ENCODE results near the gene WNT9A. TPM values are rescaled to one million over a fixed set of nuclear protein-coding genes. Genes with fewer than 3 reads are reported as not detected.

WNT9A gene
- polyA plus RNA-seq, 4 donors, result 0.27 to 2.7 (median 1.2) TPM

DNA sequence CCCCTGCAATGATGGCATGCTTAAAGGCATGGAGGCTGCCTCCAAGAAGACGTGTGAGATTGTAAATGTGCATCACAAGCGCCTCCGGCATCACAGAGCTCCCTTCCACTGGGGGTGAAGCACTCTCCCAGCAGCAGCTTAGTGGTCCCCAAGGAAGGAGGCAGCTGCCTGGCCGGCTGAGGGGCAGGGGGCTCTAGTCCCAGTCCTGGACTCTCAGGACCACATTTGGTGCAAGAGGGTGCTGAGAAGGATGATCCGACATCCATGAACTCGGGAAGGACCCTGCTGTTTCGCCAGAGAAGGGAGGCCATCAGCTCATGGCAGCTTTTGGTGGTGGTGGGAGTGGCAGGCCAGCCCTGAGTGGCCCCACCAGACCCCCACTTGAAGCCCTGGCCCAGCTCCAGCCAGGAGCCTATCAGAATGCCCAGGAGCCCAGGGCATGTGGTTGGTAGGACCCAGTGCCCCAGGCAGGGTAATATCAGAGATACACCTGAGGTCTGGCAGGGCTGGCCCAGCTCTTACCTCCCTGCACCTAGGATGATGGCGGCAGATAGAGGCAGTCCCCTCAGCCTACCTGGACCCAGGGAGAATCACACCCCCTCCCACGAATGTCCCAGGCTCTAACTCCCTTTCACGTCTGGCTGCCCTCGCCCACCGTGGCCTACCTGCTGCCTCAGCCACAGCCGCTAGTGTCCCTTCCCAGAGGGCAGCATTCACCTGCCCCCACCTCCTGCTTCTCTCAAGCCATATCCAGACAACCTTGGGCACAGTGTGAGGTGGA lies 2.4 kb upstream of the WNT9A start:
- peaks cover 0 to 18% (median 1%) of the 10 kb centered on the region in 3 donors for H3K4me1 ChIP-seq (ENCODE audit: control insufficient read depth in 3 of 3, insufficient read depth in 2 of 3, low read depth in 1 of 3, low read length in 2 of 3)
- DNase-seq, result no peak
- WGBS, 3 donors, result 79 to 88% (median 83%) methylated on average over 11 to 13 of the region's 13 CpGs
- no peak overlapping the region for H3K4me3 ChIP-seq (ENCODE audit: low read depth in 1 of 3, low read length in 3 of 3)
- H3K27me3 ChIP-seq (ENCODE audit: control insufficient read depth in 3 of 3, insufficient read depth in 3 of 3, low read length in 3 of 3), result peaks cover 5 to 29% (median 29%) of the 10 kb centered on the region in 3 donors
- H3K27ac ChIP-seq (ENCODE audit: low read depth in 1 of 3, low read length in 2 of 3), result no peak overlapping the region
- no peaks in the 10 kb centered on the region for H3K36me3 ChIP-seq (ENCODE audit: control insufficient read depth in 3 of 3, insufficient read depth in 2 of 3, low read depth in 1 of 3, low read length in 3 of 3)
- FAIRE-seq, result no peak
- H3K9me3 ChIP-seq (ENCODE audit: control insufficient read depth in 2 of 2, insufficient read depth in 1 of 2, low read depth in 1 of 2, low read length in 1 of 2), result no peaks in the 10 kb centered on the region

DNA sequence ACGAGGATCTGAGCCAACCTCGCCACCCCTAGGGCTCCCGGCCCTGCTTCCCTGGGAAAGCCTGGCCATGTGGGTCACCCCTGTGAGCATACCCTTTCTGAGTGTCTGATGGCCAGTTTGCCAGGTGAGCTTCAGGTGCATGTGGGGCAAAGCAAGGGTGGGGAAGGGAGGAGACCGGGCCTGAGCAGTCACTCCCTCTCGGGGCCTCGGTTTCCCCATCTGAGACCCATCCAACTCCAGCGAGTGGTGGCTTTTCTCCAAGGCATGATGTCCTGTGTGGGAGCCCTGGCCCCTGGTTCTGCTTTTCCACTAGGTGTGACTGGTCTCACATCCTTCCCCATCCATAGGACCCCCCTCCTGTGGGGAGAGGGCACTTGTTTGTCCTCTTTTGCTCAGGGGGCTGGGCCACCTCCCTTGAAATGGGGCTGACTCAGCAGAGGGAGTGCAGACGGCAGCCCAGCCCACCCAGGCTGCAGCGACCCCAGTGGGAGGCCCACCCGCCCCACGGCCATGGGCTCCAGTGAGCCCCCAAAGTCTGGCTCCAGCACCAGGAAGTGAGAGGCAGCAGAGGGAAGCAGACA lies 1.7 kb upstream of the WNT9A start:
- 69 to 78% (median 74%) methylated on average over 11 of the region's 11 CpGs for WGBS, 3 donors
- peaks cover 0 to 18% (median 1%) of the 10 kb centered on the region in 3 donors for H3K4me1 ChIP-seq (ENCODE audit: control insufficient read depth in 3 of 3, insufficient read depth in 2 of 3, low read depth in 1 of 3, low read length in 2 of 3)
- no peak overlapping the region for H3K4me3 ChIP-seq (ENCODE audit: low read depth in 1 of 3, low read length in 3 of 3)
- no peaks in the 10 kb centered on the region for H3K9me3 ChIP-seq (ENCODE audit: control insufficient read depth in 2 of 2, insufficient read depth in 1 of 2, low read depth in 1 of 2, low read length in 1 of 2)
- H3K27ac ChIP-seq (ENCODE audit: low read depth in 1 of 3, low read length in 2 of 3), result no peak overlapping the region
- H3K36me3 ChIP-seq (ENCODE audit: control insufficient read depth in 3 of 3, insufficient read depth in 2 of 3, low read depth in 1 of 3, low read length in 3 of 3), result no peaks in the 10 kb centered on the region
- peaks cover 5 to 29% (median 29%) of the 10 kb centered on the region in 3 donors for H3K27me3 ChIP-seq (ENCODE audit: control insufficient read depth in 3 of 3, insufficient read depth in 3 of 3, low read length in 3 of 3)
- DNase-seq (no peak), FAIRE-seq (no peak)

DNA sequence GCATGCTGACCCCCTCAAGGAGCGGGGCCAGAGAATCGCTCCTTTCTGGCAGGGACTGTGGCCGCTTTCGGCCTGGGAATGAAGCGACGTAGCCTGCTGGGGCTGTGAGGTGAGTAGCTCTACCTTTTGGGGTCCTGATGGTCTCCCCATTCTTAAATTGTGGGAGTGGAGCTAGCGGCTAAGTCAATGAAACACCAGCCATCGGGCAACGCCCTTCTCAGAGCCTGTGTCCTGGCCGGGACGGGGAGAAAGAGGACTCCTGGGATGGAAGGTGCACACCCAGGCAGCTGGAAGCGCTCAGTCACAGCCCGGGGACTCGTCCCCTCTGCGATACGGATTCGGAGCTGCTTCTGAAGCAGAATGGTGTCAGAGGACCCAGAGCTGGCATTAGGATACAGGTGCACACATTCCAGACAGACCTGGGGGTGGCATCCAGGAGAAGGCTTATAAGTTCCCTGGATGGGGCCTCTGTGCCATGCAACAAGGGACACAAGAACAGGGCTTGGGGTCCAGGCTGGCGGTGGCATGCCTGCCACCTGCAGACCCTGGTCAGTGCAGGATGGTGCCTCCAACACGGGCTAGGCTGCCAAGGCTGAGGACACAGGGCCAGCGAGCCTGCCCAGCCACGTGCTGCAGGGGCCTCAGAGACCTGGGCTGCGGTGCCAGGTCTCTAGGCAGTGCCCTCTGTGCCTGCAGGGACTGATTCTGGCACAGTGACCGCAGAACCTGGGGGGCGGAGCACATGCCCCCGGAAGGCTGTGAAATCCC lies 945 bp upstream of the WNT9A start:
- Histone ChIP-seq H3K9me3 (ENCODE audit: control insufficient read depth in 2 of 2, insufficient read depth in 1 of 2, low read depth in 1 of 2, low read length in 1 of 2) (no peaks in the 10 kb centered on the region), H3K27me3 (ENCODE audit: control insufficient read depth in 3 of 3, insufficient read depth in 3 of 3, low read length in 3 of 3) (peaks cover 5 to 29% (median 29%) of the 10 kb centered on the region in 3 donors), H3K4me3 (ENCODE audit: low read depth in 1 of 3, low read length in 3 of 3) (peak overlapping the region in 2 of 3 donors; percentile 44 to 45), H3K36me3 (ENCODE audit: control insufficient read depth in 3 of 3, insufficient read depth in 2 of 3, low read depth in 1 of 3, low read length in 3 of 3) (no peaks in the 10 kb centered on the region), H3K4me1 (ENCODE audit: control insufficient read depth in 3 of 3, insufficient read depth in 2 of 3, low read depth in 1 of 3, low read length in 2 of 3) (peaks cover 0 to 18% (median 1%) of the 10 kb centered on the region in 3 donors), H3K27ac (ENCODE audit: low read depth in 1 of 3, low read length in 2 of 3) (no peak overlapping the region)
- FAIRE-seq, result no peak
- DNase-seq, result no peak
- 28 to 29% (median 29%) methylated on average over 22 to 25 of the region's 25 CpGs for WGBS, 3 donors

DNA sequence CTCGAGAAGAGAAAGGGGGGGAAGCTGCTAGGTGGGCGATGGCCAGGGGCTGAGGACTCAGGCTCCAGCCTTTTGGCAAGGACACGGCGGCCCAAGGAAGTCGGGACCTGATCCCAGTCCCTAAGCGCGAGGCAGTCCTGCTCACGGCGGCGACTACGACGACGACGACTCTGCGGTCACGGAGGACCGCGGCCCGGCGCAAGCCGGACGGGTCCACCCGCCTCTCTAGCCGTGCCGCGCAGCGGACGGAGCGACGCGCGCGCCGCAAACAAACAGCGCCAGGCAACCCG lies 401 bp downstream of the WNT9A start:
- FAIRE-seq (no peak), DNase-seq (peak in 1 of 2 donors; percentile 61)
- H3K27ac ChIP-seq (ENCODE audit: low read depth in 1 of 3, low read length in 2 of 3), result peak overlapping the region in 2 of 3 donors; percentile 40 to 76
- peaks cover 0 to 18% (median 1%) of the 10 kb centered on the region in 3 donors for H3K4me1 ChIP-seq (ENCODE audit: control insufficient read depth in 3 of 3, insufficient read depth in 2 of 3, low read depth in 1 of 3, low read length in 2 of 3)
- WGBS, 3 donors, result 1 to 2% (median 1%) methylated on average over 23 to 36 of the region's 36 CpGs
- peaks cover 5 to 29% (median 29%) of the 10 kb centered on the region in 3 donors for H3K27me3 ChIP-seq (ENCODE audit: control insufficient read depth in 3 of 3, insufficient read depth in 3 of 3, low read length in 3 of 3)
- H3K36me3 ChIP-seq (ENCODE audit: control insufficient read depth in 3 of 3, insufficient read depth in 2 of 3, low read depth in 1 of 3, low read length in 3 of 3), result no peaks in the 10 kb centered on the region
- H3K4me3 ChIP-seq (ENCODE audit: low read depth in 1 of 3, low read length in 3 of 3), result peak overlapping the region; percentile 34 to 45 (median 45)
- H3K9me3 ChIP-seq (ENCODE audit: control insufficient read depth in 2 of 2, insufficient read depth in 1 of 2, low read depth in 1 of 2, low read length in 1 of 2), result no peaks in the 10 kb centered on the region

DNA sequence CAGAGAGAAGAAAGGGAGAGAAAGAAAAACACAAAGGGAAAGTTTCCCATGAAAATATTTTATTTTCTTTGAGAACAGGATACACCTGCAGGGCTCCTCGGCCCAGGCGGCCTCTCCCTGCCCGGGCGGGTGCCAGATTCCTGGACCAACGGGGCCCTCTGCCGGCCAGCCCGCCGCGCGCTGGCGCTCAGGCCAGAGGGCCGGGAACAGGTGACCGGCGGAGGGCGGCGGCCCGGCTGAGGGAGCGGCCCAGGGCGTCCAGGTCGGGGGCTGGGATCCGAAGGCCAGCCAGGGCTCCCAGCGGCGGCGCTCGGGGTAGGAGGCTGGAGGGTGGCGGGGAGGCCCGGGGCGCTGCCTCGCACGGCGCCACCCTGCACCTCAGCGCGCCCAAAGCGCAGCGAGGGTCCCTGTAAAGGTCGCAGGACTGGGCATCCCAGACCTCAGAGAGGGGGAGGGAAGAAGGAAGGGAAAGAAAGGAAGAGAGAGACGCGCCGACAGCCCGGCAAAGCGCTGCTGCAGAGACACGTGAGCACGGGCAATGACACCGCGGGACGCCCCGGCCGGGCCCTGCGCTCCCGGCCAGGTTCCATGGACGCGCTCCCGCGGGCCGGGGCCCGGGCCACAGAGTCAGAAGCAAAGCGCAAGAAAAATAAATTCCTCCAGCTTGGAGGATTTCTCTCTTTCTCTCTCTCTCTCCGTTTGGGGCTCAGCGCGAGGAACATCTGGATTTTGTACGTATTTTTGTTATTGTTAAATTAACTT lies 927 bp downstream of the WNT9A start:
- peaks cover 0 to 18% (median 1%) of the 10 kb centered on the region in 3 donors for H3K4me1 ChIP-seq (ENCODE audit: control insufficient read depth in 3 of 3, insufficient read depth in 2 of 3, low read depth in 1 of 3, low read length in 2 of 3)
- 1 to 2% (median 2%) methylated on average over 49 to 61 of the region's 61 CpGs for WGBS, 3 donors
- H3K4me3 ChIP-seq (ENCODE audit: low read depth in 1 of 3, low read length in 3 of 3), result peak overlapping the region in 2 of 3 donors; percentile 45
- H3K9me3 ChIP-seq (ENCODE audit: control insufficient read depth in 2 of 2, insufficient read depth in 1 of 2, low read depth in 1 of 2, low read length in 1 of 2), result no peaks in the 10 kb centered on the region
- no peaks in the 10 kb centered on the region for H3K36me3 ChIP-seq (ENCODE audit: control insufficient read depth in 3 of 3, insufficient read depth in 2 of 3, low read depth in 1 of 3, low read length in 3 of 3)
- FAIRE-seq (no peak), DNase-seq (peak; percentile 72 to 87)
- H3K27me3 ChIP-seq (ENCODE audit: control insufficient read depth in 3 of 3, insufficient read depth in 3 of 3, low read length in 3 of 3), result peaks cover 5 to 29% (median 26%) of the 10 kb centered on the region in 3 donors
- peak overlapping the region; percentile 0 to 76 (median 53) for H3K27ac ChIP-seq (ENCODE audit: low read depth in 1 of 3, low read length in 2 of 3)

DNA sequence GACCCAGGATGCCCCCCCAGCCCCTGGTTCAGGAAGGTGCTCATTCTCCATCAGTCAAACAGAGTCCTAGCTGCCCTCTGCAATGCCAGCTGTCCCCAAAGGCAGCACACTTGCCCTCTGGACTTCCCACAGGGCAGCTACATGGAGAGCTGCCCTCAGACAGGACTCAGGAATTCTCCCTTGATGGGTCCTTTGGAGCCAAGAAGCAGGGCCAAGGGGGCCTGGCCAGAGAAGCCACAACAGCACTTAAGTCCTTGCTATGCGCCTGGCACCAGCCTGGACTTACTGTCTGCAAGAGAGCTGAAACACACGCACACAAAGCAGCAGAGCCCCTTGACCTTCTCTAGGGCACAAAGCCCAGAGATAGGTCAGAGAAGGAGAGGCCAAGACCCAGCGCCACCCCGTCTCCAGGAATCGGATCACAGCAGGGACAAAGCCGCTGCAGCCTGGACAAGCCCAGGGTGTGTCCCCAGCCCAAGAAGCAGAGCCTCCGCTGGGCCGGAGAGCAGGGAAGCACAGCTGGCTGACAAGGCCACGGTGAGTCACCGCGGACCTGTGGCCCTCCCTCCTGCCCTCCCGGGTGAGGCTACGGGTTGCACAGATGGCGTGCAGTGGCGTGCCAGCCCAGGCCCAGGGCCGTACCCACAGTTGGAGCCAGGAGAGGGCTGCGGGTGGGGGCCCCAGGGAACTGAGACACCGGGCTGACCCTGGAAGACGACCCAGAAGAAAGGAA lies 1.7 kb downstream of the WNT9A start:
- peak; percentile 72 to 80 for DNase-seq
- H3K27ac ChIP-seq (ENCODE audit: low read depth in 1 of 3, low read length in 2 of 3), result peak overlapping the region in 2 of 3 donors; percentile 53 to 72
- no peaks in the 10 kb centered on the region for H3K9me3 ChIP-seq (ENCODE audit: control insufficient read depth in 2 of 2, insufficient read depth in 1 of 2, low read depth in 1 of 2, low read length in 1 of 2)
- no peak for FAIRE-seq
- no peaks in the 10 kb centered on the region for H3K36me3 ChIP-seq (ENCODE audit: control insufficient read depth in 3 of 3, insufficient read depth in 2 of 3, low read depth in 1 of 3, low read length in 3 of 3)
- H3K4me3 ChIP-seq (ENCODE audit: low read depth in 1 of 3, low read length in 3 of 3), result peak overlapping the region in 2 of 3 donors; percentile 23 to 45
- peaks cover 5 to 29% (median 26%) of the 10 kb centered on the region in 3 donors for H3K27me3 ChIP-seq (ENCODE audit: control insufficient read depth in 3 of 3, insufficient read depth in 3 of 3, low read length in 3 of 3)
- 7 to 19% (median 17%) methylated on average over 19 of the region's 19 CpGs for WGBS, 3 donors
- peaks cover 0 to 18% (median 1%) of the 10 kb centered on the region in 3 donors for H3K4me1 ChIP-seq (ENCODE audit: control insufficient read depth in 3 of 3, insufficient read depth in 2 of 3, low read depth in 1 of 3, low read length in 2 of 3)

DNA sequence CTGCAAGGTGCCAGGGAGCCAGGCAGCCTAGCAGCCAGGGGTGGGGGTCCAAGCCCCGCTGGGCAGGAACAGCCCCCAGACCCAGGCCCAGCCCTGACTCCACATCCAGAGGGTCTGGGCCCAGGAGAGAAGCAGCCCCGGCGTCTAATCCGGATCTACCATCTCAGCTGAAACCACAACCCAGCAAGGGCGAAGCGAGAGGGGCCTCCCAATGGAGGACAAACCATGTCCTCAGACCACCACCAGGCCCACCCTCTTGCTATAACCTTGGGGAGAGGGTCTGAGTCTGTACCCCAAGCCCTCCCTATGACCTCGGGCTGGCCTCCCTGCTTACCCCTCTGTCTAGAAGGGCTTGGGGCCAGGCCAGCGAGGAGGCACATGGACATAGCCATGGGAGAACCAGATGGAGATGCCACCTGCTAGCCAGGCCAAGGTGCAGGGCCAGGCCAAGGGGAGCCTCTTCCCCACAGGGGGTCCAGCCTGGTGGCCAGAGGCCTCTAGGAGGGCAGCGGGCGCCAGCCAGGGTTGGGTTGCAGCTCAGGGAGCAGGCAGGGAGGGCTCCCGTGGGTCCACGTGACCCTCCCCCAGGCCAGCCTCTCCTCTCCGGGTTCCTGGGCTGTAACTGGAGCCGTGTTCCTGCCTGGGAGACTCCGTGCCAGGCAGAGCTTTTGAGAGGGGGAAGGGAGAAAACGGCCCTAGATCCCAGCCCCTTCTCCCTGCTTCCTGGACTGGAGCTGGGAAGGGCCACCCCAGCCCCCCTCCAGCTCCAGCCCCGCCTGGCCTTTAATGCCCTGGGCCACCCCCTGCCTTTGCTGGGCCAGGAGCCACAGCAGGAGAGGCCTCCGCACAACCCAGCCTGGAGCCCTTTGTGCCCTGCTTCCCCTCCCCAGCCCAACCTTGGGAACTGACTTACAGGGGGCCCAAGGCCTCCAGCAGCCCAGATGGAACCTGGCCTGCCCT lies 2.5 kb downstream of the WNT9A start:
- 80 to 85% (median 82%) methylated on average over 12 to 18 of the region's 18 CpGs for WGBS, 3 donors
- DNase-seq (no peak), FAIRE-seq (no peak)
- H3K27me3 ChIP-seq (ENCODE audit: control insufficient read depth in 3 of 3, insufficient read depth in 3 of 3, low read length in 3 of 3), result peaks cover 5 to 29% (median 26%) of the 10 kb centered on the region in 3 donors
- H3K4me3 ChIP-seq (ENCODE audit: low read depth in 1 of 3, low read length in 3 of 3), result no peak overlapping the region
- peaks cover 0 to 18% (median 1%) of the 10 kb centered on the region in 3 donors for H3K4me1 ChIP-seq (ENCODE audit: control insufficient read depth in 3 of 3, insufficient read depth in 2 of 3, low read depth in 1 of 3, low read length in 2 of 3)
- peak overlapping the region in 2 of 3 donors; percentile 53 to 72 for H3K27ac ChIP-seq (ENCODE audit: low read depth in 1 of 3, low read length in 2 of 3)
- H3K36me3 ChIP-seq (ENCODE audit: control insufficient read depth in 3 of 3, insufficient read depth in 2 of 3, low read depth in 1 of 3, low read length in 3 of 3), result no peaks in the 10 kb centered on the region
- H3K9me3 ChIP-seq (ENCODE audit: control insufficient read depth in 2 of 2, insufficient read depth in 1 of 2, low read depth in 1 of 2, low read length in 1 of 2), result no peaks in the 10 kb centered on the region

All from small intestine (tissue), 7 donors.